ENCODE data around the gene DNM3.

DNM3 gene

GRCh38 chr1:172121081-172121717 is 279.9 kb downstream of the DNM3 start:
- Histone ChIP-seq H3K9me3 (ENCODE audit: control insufficient read depth in 2 of 2, low read length in 2 of 2) (no peaks in the 10 kb centered on the region), H3K9ac (ENCODE audit: low read length in 2 of 2) (no peak overlapping the region), H3K27me3 (ENCODE audit: control insufficient read depth in 1 of 2, insufficient read depth in 2 of 2, low read length in 2 of 2) (no peaks in the 10 kb centered on the region), H3K27ac (ENCODE audit: low read length) (no peak overlapping the region), H3K36me3 (ENCODE audit: control insufficient read depth in 2 of 2, insufficient read depth in 2 of 2, low read length in 2 of 2) (no peaks in the 10 kb centered on the region), H3K4me3 (ENCODE audit: low read length in 2 of 2) (no peak overlapping the region), H3K4me1 (ENCODE audit: control insufficient read depth, insufficient read depth, low read length) (no peaks in the 10 kb centered on the region)

GRCh38 chr1:172122381-172122780 is 281.1 kb downstream of the DNM3 start:
- H3K4me3 ChIP-seq (ENCODE audit: low read length in 2 of 2): no peak overlapping the region
- no peak overlapping the region for H3K9ac ChIP-seq (ENCODE audit: low read length in 2 of 2)
- H3K27ac ChIP-seq (ENCODE audit: low read length): no peak overlapping the region
- H3K9me3 ChIP-seq (ENCODE audit: control insufficient read depth in 2 of 2, low read length in 2 of 2): no peaks in the 10 kb centered on the region
- no peaks in the 10 kb centered on the region for H3K4me1 ChIP-seq (ENCODE audit: control insufficient read depth, insufficient read depth, low read length)
- H3K36me3 ChIP-seq (ENCODE audit: control insufficient read depth in 2 of 2, insufficient read depth in 2 of 2, low read length in 2 of 2): no peaks in the 10 kb centered on the region
- no peaks in the 10 kb centered on the region for H3K27me3 ChIP-seq (ENCODE audit: control insufficient read depth in 1 of 2, insufficient read depth in 2 of 2, low read length in 2 of 2)

- Histone ChIP-seq H3K4me1 (ENCODE audit: control insufficient read depth, insufficient read depth, low read length) (no peaks in the 10 kb centered on the region), H3K27me3 (ENCODE audit: control insufficient read depth in 1 of 2, insufficient read depth in 2 of 2, low read length in 2 of 2) (no peaks in the 10 kb centered on the region), H3K36me3 (ENCODE audit: control insufficient read depth in 2 of 2, insufficient read depth in 2 of 2, low read length in 2 of 2) (no peaks in the 10 kb centered on the region), H3K4me3 (ENCODE audit: low read length in 2 of 2) (no peak overlapping the region), H3K9me3 (ENCODE audit: control insufficient read depth in 2 of 2, low read length in 2 of 2) (no peaks in the 10 kb centered on the region), H3K27ac (ENCODE audit: low read length) (no peak overlapping the region), H3K9ac (ENCODE audit: low read length in 2 of 2) (no peak overlapping the region)
Measured at GRCh38 chr1:172125250-172125649, 284.0 kb downstream of the DNM3 start.

GRCh38 chr1:172125812-172126430 is 284.6 kb downstream of the DNM3 start:
- no peak overlapping the region for H3K9ac ChIP-seq (ENCODE audit: low read length in 2 of 2)
- no peak overlapping the region for H3K27ac ChIP-seq (ENCODE audit: low read length)
- no peaks in the 10 kb centered on the region for H3K27me3 ChIP-seq (ENCODE audit: control insufficient read depth in 1 of 2, insufficient read depth in 2 of 2, low read length in 2 of 2)

GRCh38 chr1:172132836-172133235 is 291.5 kb downstream of the DNM3 start:
- H3K9me3 ChIP-seq (ENCODE audit: control insufficient read depth in 2 of 2, low read length in 2 of 2): no peaks in the 10 kb centered on the region
- H3K27me3 ChIP-seq (ENCODE audit: control insufficient read depth in 1 of 2, insufficient read depth in 2 of 2, low read length in 2 of 2): no peaks in the 10 kb centered on the region
- no peak overlapping the region for H3K4me3 ChIP-seq (ENCODE audit: low read length in 2 of 2)
- no peak overlapping the region for H3K27ac ChIP-seq (ENCODE audit: low read length)
- no peaks in the 10 kb centered on the region for H3K4me1 ChIP-seq (ENCODE audit: control insufficient read depth, insufficient read depth, low read length)
- H3K9ac ChIP-seq (ENCODE audit: low read length in 2 of 2): no peak overlapping the region
- H3K36me3 ChIP-seq (ENCODE audit: control insufficient read depth in 2 of 2, insufficient read depth in 2 of 2, low read length in 2 of 2): no peaks in the 10 kb centered on the region

More at GRCh38 chr1:172125812-172126430, 284.6 kb downstream of the DNM3 start:
- no peak overlapping the region for H3K4me3 ChIP-seq (ENCODE audit: low read length in 2 of 2)
- H3K36me3 ChIP-seq (ENCODE audit: control insufficient read depth in 2 of 2, insufficient read depth in 2 of 2, low read length in 2 of 2): no peaks in the 10 kb centered on the region
- no peaks in the 10 kb centered on the region for H3K4me1 ChIP-seq (ENCODE audit: control insufficient read depth, insufficient read depth, low read length)
- H3K9me3 ChIP-seq (ENCODE audit: control insufficient read depth in 2 of 2, low read length in 2 of 2): no peaks in the 10 kb centered on the region

GRCh38 chr1:172134087-172134731 is 292.9 kb downstream of the DNM3 start:
- Histone ChIP-seq H3K36me3 (ENCODE audit: control insufficient read depth in 2 of 2, insufficient read depth in 2 of 2, low read length in 2 of 2) (no peaks in the 10 kb centered on the region), H3K9me3 (ENCODE audit: control insufficient read depth in 2 of 2, low read length in 2 of 2) (no peaks in the 10 kb centered on the region), H3K27ac (ENCODE audit: low read length) (no peak overlapping the region), H3K4me3 (ENCODE audit: low read length in 2 of 2) (no peak overlapping the region), H3K4me1 (ENCODE audit: control insufficient read depth, insufficient read depth, low read length) (no peaks in the 10 kb centered on the region), H3K9ac (ENCODE audit: low read length in 2 of 2) (no peak overlapping the region), H3K27me3 (ENCODE audit: control insufficient read depth in 1 of 2, insufficient read depth in 2 of 2, low read length in 2 of 2) (no peaks in the 10 kb centered on the region)

- Histone ChIP-seq H3K27me3 (ENCODE audit: control insufficient read depth in 1 of 2, insufficient read depth in 2 of 2, low read length in 2 of 2) (no peaks in the 10 kb centered on the region), H3K4me1 (ENCODE audit: control insufficient read depth, insufficient read depth, low read length) (no peaks in the 10 kb centered on the region), H3K27ac (ENCODE audit: low read length) (no peak overlapping the region), H3K4me3 (ENCODE audit: low read length in 2 of 2) (no peak overlapping the region), H3K36me3 (ENCODE audit: control insufficient read depth in 2 of 2, insufficient read depth in 2 of 2, low read length in 2 of 2) (no peaks in the 10 kb centered on the region), H3K9me3 (ENCODE audit: control insufficient read depth in 2 of 2, low read length in 2 of 2) (no peaks in the 10 kb centered on the region), H3K9ac (ENCODE audit: low read length in 2 of 2) (no peak overlapping the region)
Measured at GRCh38 chr1:172135076-172135672, 293.9 kb downstream of the DNM3 start.

GRCh38 chr1:172135978-172136610 is 294.8 kb downstream of the DNM3 start:
- H3K4me3 ChIP-seq (ENCODE audit: low read length in 2 of 2): no peak overlapping the region

GRCh38 chr1:172136925-172137324 is 295.6 kb downstream of the DNM3 start:
- no peaks in the 10 kb centered on the region for H3K27me3 ChIP-seq (ENCODE audit: control insufficient read depth in 1 of 2, insufficient read depth in 2 of 2, low read length in 2 of 2)
- H3K9ac ChIP-seq (ENCODE audit: low read length in 2 of 2): no peak overlapping the region
- H3K36me3 ChIP-seq (ENCODE audit: control insufficient read depth in 2 of 2, insufficient read depth in 2 of 2, low read length in 2 of 2): no peaks in the 10 kb centered on the region
- no peak overlapping the region for H3K4me3 ChIP-seq (ENCODE audit: low read length in 2 of 2)
- H3K4me1 ChIP-seq (ENCODE audit: control insufficient read depth, insufficient read depth, low read length): no peaks in the 10 kb centered on the region
- no peak overlapping the region for H3K27ac ChIP-seq (ENCODE audit: low read length)
- no peaks in the 10 kb centered on the region for H3K9me3 ChIP-seq (ENCODE audit: control insufficient read depth in 2 of 2, low read length in 2 of 2)

More at GRCh38 chr1:172135978-172136610, 294.8 kb downstream of the DNM3 start:
- Histone ChIP-seq H3K4me1 (ENCODE audit: control insufficient read depth, insufficient read depth, low read length) (no peaks in the 10 kb centered on the region), H3K9ac (ENCODE audit: low read length in 2 of 2) (no peak overlapping the region), H3K36me3 (ENCODE audit: control insufficient read depth in 2 of 2, insufficient read depth in 2 of 2, low read length in 2 of 2) (no peaks in the 10 kb centered on the region), H3K27me3 (ENCODE audit: control insufficient read depth in 1 of 2, insufficient read depth in 2 of 2, low read length in 2 of 2) (no peaks in the 10 kb centered on the region), H3K27ac (ENCODE audit: low read length) (no peak overlapping the region), H3K9me3 (ENCODE audit: control insufficient read depth in 2 of 2, low read length in 2 of 2) (no peaks in the 10 kb centered on the region)

GRCh38 chr1:172137703-172138454 is 296.6 kb downstream of the DNM3 start:
- Histone ChIP-seq H3K27ac (ENCODE audit: low read length) (no peak overlapping the region), H3K9me3 (ENCODE audit: control insufficient read depth in 2 of 2, low read length in 2 of 2) (no peaks in the 10 kb centered on the region), H3K36me3 (ENCODE audit: control insufficient read depth in 2 of 2, insufficient read depth in 2 of 2, low read length in 2 of 2) (no peaks in the 10 kb centered on the region)

More at GRCh38 chr1:172137703-172138454, 296.6 kb downstream of the DNM3 start:
- Histone ChIP-seq H3K27me3 (ENCODE audit: control insufficient read depth in 1 of 2, insufficient read depth in 2 of 2, low read length in 2 of 2) (no peaks in the 10 kb centered on the region), H3K9ac (ENCODE audit: low read length in 2 of 2) (no peak overlapping the region), H3K4me3 (ENCODE audit: low read length in 2 of 2) (no peak overlapping the region), H3K4me1 (ENCODE audit: control insufficient read depth, insufficient read depth, low read length) (no peaks in the 10 kb centered on the region)
